Lower leg skin (tissue), 3 donors: ENCODE results near the gene EXOSC7.

ENCODE experiments used
- POLR2A ChIP-seq, 2 donors: fragments of 450-650 bp; IDR thresholded peaks; one replicate each; pipeline ENCODE4 v1.6.1; 2016 to 2017; ENCODE audit warnings: antibody characterized with exemption in 2 of 2, mild to moderate bottlenecking in 1 of 2, moderate library complexity in 1 of 2
- TF ChIP-seq, protein P1 (sequence below), 3 donors: fragments of 450-650 bp; IDR thresholded peaks; one replicate each; pipeline ENCODE4 v1.5.1; 2016; ENCODE audit warnings: antibody characterized with exemption in 3 of 3, mild to moderate bottlenecking in 3 of 3, moderate library complexity in 2 of 3

DNA sequence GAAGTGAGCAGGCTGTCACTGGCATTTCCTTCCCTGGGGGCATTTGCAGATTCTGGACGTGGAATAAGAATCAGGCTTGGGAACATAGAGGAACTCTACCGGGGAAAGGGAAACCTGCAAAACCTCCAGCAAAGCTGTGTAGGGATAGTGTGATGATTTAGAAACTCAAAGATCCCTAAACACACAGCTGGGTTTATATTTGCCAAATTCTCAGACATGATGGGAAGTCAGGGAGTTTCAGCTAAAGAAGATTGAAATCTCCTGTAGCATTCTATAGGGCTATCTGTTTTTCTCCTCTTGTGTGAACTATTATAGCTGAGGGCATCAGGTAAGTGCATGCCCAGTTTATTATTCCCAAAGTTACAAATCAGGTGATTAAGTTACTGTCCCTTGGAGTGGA is 40.9 kb downstream of the EXOSC7 start:
- TF ChIP-seq, protein P1, sequence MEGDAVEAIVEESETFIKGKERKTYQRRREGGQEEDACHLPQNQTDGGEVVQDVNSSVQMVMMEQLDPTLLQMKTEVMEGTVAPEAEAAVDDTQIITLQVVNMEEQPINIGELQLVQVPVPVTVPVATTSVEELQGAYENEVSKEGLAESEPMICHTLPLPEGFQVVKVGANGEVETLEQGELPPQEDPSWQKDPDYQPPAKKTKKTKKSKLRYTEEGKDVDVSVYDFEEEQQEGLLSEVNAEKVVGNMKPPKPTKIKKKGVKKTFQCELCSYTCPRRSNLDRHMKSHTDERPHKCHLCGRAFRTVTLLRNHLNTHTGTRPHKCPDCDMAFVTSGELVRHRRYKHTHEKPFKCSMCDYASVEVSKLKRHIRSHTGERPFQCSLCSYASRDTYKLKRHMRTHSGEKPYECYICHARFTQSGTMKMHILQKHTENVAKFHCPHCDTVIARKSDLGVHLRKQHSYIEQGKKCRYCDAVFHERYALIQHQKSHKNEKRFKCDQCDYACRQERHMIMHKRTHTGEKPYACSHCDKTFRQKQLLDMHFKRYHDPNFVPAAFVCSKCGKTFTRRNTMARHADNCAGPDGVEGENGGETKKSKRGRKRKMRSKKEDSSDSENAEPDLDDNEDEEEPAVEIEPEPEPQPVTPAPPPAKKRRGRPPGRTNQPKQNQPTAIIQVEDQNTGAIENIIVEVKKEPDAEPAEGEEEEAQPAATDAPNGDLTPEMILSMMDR (IDR thresholded peaks at IDR 0.05): no peak
- no peak for TF ChIP-seq POLR2A (IDR thresholded peaks at IDR 0.05)
